AG20443 (cell line): Measurements from ENCODE around the gene KIF1A.
"Not testable (repeated sequence)": the region's sequence is repeated elsewhere in the genome, so short reads cannot be mapped to it uniquely, and the experiment has no call there.

Experiments used
- DNase-seq: peaks from one replicate; pipeline ENCODE4 v3.0.0; 2012; ENCODE audit warnings: low spot score, mixed read lengths

The KIF1A gene

GRCh38 chr2:240702640-240703011 lies 117.4 kb downstream of the KIF1A start:
- DNase-seq, result no peak

- DNase-seq, result no peak
These were observed 118.0 kb downstream of the KIF1A start for GRCh38 chr2:240701736-240702639.

- DNase-seq, result no peak
These were observed 118.8 kb downstream of the KIF1A start for GRCh38 chr2:240701091-240701735.

DNA sequence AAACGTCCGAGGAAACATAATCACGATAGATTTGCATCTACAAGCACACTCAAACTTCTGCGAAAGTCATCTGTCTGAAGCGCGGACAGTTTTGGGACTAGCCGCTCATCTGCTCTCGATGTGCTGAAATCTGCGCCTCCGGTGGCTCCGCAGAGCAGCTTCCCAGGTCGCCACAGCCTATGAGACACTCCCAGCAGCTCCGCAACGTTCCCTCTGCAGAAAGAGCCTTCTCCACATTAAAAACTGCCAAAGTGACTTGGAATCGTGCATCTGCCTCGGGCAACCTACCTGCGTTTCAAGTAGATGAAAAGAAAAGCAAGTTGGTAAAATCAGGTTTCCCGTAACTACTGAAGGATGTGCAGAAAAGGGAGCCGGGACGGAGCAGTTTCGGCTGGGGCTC lies 119.4 kb downstream of the KIF1A start:
- not testable (repeated sequence) for DNase-seq

GRCh38 chr2:240699835-240700234 lies 120.2 kb downstream of the KIF1A start:
- DNase-seq, result not testable (repeated sequence)

- DNase-seq, result not testable (repeated sequence)
These were observed 121.0 kb downstream of the KIF1A start for GRCh38 chr2:240698852-240699561.

DNA sequence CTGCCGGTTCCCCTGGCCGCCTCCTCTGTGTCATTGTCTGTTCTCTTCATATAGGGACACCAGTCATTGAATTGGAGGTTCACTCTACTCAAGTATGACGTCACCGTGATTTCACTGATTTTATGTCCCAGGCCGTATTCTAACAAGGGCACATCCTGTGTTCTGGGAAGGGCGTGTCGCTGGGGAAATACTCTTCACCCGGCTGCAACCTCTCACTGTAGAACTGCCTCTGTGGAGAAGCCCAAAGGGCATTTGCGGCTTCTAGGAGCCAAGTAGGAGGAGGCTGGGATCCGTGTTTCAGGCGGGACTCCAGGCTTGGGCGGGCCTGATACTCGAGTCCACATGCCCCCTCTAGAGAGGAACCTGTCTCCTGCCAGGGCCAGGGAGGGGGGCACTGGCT lies 123.5 kb downstream of the KIF1A start:
- not testable (repeated sequence) for DNase-seq

DNA sequence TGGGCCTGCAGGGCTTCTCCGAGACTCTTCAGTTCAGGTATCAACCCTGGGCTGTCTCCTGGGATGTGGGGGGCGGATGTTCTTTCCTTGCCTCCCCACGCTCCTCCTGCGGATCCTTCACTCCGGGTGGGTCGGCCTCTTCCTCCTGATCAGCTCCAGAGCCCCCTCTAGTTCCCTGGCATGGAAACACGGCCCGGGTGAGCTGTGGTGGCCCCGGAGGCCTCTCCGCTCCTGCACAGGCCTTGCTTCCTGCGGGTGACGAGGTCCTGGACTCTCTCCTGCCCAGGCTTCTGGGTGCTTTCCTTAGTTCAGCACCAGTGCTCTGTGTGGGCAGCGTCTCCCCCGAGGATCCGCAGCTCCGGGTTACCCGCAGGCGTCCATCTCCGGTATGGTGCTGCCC lies 124.4 kb downstream of the KIF1A start:
- DNase-seq, result not testable (repeated sequence)

DNA sequence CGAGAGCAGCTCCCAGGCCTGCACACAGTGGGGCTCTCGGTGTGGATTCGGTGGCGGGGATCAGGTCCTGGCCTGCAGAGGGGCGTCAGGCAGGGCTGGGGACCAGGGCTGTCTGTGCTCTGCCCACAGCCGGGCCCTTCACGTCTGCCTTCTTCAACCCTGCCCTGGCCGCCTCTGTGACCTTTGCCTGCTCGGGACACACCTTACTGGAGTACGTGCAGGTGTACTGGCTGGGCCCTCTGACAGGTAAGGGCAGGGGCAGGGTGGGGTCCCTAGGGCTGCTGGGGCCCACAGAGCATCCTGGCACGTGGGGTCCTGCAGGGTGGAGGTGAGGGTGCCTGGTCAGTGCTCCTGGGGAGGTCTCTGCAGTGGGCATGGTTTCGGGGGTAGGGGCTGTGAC lies 125.7 kb downstream of the KIF1A start:
- not testable (repeated sequence) for DNase-seq

GRCh38 chr2:240692583-240693561 lies 127.1 kb downstream of the KIF1A start:
- not testable (repeated sequence) for DNase-seq

GRCh38 chr2:240691631-240692420 lies 128.2 kb downstream of the KIF1A start, which contains the start of gene AQP12A:
Gene AQP12A, plus strand, starts transcription at chr2:240691866. Its CDS starts 48 bp downstream, at chr2:240691914.
- DNase-seq, result not testable (repeated sequence)

DNA sequence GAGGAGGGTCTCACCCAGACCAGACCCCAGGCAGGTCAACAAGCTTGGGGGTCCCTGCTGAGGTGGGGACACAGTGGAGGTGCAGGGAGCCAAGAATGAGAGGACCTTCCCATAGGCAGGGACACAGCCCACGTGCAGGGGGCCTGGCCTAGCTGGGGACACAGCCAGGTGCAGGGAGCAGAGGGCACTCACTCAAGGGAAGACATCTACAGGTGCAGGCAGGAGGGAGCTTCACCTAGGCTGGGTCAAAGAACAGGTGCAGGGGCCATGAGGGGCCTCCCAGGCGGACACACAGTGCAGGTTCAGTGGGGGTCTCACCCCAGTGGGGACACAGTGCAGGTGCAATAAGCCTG lies 129.0 kb downstream of the KIF1A start:
- not testable (repeated sequence) for DNase-seq

DNA sequence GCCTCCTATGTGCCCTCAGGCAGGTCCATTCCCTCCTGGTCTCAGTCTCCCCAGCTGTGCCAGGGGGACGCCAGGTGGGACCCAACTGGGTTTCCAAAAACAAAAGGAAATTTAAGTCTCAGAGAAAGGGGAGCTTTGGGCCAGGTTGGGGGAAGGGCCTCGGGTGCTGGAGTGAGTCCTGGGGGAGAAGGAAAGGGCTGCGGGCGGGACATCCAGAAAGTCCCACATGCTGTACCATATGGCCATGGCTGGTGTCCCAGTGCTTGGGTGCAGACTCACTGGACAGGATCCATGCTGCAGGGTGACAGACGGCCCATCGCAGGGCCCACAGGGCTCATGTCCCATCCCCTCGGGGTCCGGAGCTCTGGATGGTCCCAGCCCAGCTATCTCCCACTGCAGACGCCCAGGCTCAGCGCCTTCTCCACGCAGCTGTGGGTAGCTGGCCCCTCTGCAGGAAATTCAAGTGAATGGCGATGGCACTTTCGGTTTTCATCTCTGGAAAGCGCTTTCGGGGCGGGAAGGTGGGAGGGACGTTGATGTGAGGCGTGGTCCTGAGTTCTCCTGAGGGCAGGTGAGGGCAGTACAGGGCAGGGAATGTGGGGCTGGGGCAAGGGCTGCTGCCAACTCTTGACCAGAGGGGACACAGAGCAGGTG lies 129.5 kb downstream of the KIF1A start:
- not testable (repeated sequence) for DNase-seq

GRCh38 chr2:240689975-240690374 lies 130.0 kb downstream of the KIF1A start:
- DNase-seq, result no peak

DNA sequence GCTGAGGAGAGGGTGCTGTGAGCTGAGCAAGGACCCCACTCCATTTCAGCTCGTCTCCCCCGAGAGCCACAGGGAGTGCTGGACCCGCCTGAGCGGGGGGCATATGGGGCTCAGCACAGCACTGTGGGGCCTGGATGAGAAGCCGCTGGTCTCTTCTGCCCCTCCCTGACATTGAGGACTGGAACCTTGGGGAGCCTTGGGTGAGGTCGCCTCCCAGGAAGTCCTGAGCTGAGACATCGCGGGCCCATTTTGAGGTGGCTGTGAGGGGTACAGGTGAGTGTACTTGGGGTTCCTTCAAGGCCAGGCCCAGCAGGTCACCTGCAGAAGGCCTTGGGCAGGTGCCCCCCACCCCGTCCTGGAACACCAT lies 131.5 kb downstream of the KIF1A start:
- DNase-seq, result no peak

DNA sequence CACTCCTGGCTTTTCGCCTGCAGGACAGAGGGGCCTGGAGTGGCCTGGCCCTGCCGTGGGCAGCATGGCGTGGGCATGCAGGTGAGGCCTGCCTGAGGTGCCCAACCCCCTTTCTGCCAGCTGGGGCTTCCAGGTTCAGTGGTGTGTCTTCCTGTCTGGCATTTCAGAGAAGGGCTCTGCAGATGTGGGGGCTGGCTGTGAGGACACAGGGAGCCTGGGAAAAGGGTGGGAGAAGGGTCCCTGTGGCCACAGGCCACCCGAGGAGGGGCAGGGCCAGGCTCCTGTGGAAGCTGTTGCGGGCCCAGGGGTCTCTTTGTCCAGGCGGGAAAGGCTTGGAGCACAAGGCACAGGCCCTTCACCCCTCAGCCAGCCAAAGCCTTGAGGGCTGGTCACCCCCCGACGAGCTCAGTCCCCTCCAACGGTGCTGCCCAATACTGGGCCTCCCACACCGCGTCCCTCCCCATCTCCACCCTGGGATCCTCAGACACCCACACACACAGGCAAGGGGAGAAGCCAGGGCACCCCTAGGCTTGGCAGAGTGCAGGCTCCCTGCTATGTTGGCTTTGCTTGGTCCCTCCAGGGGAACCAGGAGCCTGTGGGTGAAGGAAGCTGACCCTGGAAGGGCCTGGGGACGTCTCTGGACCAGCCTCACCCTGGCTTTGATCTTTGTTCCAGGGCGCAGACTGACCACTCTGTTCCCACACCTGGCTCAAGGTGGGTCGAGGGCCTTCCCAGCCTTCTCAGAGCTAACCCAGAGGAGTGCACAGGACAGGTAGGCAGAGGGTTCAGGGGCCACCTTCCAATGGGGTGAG lies 132.1 kb downstream of the KIF1A start:
- no peak for DNase-seq

- DNase-seq, result no peak
These were observed 132.8 kb downstream of the KIF1A start for GRCh38 chr2:240687045-240687740.

- no peak for DNase-seq
These were observed 133.6 kb downstream of the KIF1A start for GRCh38 chr2:240686460-240686859.
